ENCODE measurements around the gene CERT1.
"Not testable (repeated sequence)": the region's sequence is repeated elsewhere in the genome, so short reads cannot be mapped to it uniquely, and the experiment has no call there.

CERT1 gene

GRCh38 chr5:75511435-75512382 is at the start of gene CERT1, which contains the start of gene POLK:
TSS of gene CERT1 (minus strand) at chr5:75511629. CDS start at chr5:75511207, 422 bp downstream.
TSS of gene POLK (plus strand) at chr5:75511891.
- peak; percentile 94 to 95 for DNase-seq (ENCODE audit: low read depth in 2 of 2)

GRCh38 chr5:75560655-75561054 is 49.2 kb upstream of the CERT1 start:
- not testable (repeated sequence) for DNase-seq (ENCODE audit: low read depth in 2 of 2)

GRCh38 chr5:75558981-75559632 is 47.7 kb upstream of the CERT1 start:
- no peak for DNase-seq (ENCODE audit: low read depth in 2 of 2)

- DNase-seq (ENCODE audit: low read depth in 2 of 2): no peak
Observed at GRCh38 chr5:75558221-75558620, 46.8 kb upstream of the CERT1 start.

- DNase-seq (ENCODE audit: low read depth in 2 of 2): no peak
Observed at GRCh38 chr5:75553358-75553757, 41.9 kb upstream of the CERT1 start.

- no peak for DNase-seq (ENCODE audit: low read depth in 2 of 2)
Observed at GRCh38 chr5:75552764-75553163, 41.3 kb upstream of the CERT1 start.

GRCh38 chr5:75551471-75551870 is 40.0 kb upstream of the CERT1 start:
- no peak for DNase-seq (ENCODE audit: low read depth in 2 of 2)

- no peak for DNase-seq (ENCODE audit: low read depth in 2 of 2)
Observed at GRCh38 chr5:75550597-75550996, 39.2 kb upstream of the CERT1 start.

- DNase-seq (ENCODE audit: low read depth in 2 of 2): no peak
Observed at GRCh38 chr5:75547812-75548211, 36.4 kb upstream of the CERT1 start.

GRCh38 chr5:75546830-75547229 is 35.4 kb upstream of the CERT1 start:
- no peak for DNase-seq (ENCODE audit: low read depth in 2 of 2)

GRCh38 chr5:75545131-75545530 is 33.7 kb upstream of the CERT1 start:
- DNase-seq (ENCODE audit: low read depth in 2 of 2): no peak

GRCh38 chr5:75538211-75538610 is 26.8 kb upstream of the CERT1 start:
- no peak for DNase-seq (ENCODE audit: low read depth in 2 of 2)

- DNase-seq (ENCODE audit: low read depth in 2 of 2): no peak
Observed at GRCh38 chr5:75536694-75537360, 25.4 kb upstream of the CERT1 start.

- DNase-seq (ENCODE audit: low read depth in 2 of 2): no peak
Observed at GRCh38 chr5:75536147-75536546, 24.7 kb upstream of the CERT1 start.

- DNase-seq (ENCODE audit: low read depth in 2 of 2): no peak
Observed at GRCh38 chr5:75534734-75535133, 23.3 kb upstream of the CERT1 start.

GRCh38 chr5:75533716-75534115 is 22.3 kb upstream of the CERT1 start:
- DNase-seq (ENCODE audit: low read depth in 2 of 2): not testable (repeated sequence)

GRCh38 chr5:75532190-75532589 is 20.8 kb upstream of the CERT1 start:
- no peak for DNase-seq (ENCODE audit: low read depth in 2 of 2)

- no peak for DNase-seq (ENCODE audit: low read depth in 2 of 2)
Observed at GRCh38 chr5:75529185-75529584, 17.8 kb upstream of the CERT1 start.

GRCh38 chr5:75526070-75526469 is 14.6 kb upstream of the CERT1 start:
- no peak for DNase-seq (ENCODE audit: low read depth in 2 of 2)

- no peak for DNase-seq (ENCODE audit: low read depth in 2 of 2)
Observed at GRCh38 chr5:75525344-75525743, 13.9 kb upstream of the CERT1 start.

GRCh38 chr5:75524591-75524990 is 13.2 kb upstream of the CERT1 start:
- DNase-seq (ENCODE audit: low read depth in 2 of 2): no peak

- DNase-seq (ENCODE audit: low read depth in 2 of 2): no peak
Observed at GRCh38 chr5:75524071-75524470, 12.6 kb upstream of the CERT1 start.

Measured in stimulated activated CD8-positive, alpha-beta memory T cell treated with anti-CD3 and anti-CD28 coated beads, Interleukin-15, amount 100 ng/mL, for 48 hours (primary cell).